ENCODE measurements around the gene TADA1. TPM values are rescaled to one million over a fixed set of nuclear protein-coding genes. Genes with fewer than 3 reads are reported as not detected.

TADA1 gene, protein sequence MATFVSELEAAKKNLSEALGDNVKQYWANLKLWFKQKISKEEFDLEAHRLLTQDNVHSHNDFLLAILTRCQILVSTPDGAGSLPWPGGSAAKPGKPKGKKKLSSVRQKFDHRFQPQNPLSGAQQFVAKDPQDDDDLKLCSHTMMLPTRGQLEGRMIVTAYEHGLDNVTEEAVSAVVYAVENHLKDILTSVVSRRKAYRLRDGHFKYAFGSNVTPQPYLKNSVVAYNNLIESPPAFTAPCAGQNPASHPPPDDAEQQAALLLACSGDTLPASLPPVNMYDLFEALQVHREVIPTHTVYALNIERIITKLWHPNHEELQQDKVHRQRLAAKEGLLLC
- 10 to 100 TPM in 4 of 6 experiments, 1 to 10 TPM in 2; 7.3 to 16.7 (median 11.4) TPM for total RNA-seq
- long read RNA-seq, partial matches to known transcripts = 0 of 3 reads
- long read RNA-seq, other reads (novel, unspliced or antisense) = 0 of 3 reads

DNA sequence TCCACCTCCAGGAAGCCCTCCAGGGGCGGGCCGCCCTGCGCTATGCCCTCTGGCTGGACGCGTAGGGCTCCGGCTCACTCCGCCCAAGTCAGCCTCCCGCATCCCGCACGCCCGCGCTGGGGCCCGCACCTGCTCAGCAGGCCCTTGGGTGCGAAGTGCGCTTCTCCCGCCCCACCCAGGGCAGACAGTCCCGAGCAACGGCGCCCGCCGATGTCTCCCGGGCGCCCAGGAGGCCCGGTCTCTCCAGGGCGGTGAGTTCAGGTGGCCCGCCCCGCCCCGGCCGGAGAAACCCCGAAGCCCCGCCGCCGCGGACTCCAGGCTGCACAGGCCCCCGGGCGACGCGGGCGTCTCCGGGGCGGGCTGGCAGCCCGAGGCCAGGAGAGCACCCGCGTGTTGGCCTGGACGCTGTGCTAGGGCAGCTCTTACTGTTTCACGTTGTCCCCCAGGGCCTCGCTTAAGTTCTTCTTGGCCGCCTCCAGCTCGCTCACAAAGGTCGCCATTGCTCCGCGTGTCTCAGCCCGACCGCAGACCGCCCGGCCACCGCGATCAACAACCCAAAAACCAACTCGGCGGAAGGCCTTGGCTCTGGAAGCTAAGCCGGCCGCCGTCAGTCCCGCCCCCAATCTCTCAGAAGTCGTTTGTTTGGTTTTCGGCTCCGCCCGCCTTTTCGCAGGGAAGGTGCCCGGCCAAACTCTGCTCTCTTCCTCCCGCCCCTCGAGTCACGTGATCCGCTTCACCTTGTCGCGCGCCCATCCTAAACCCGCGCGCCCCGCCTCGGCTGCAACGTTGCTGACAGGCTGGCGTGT is at the start of gene TADA1:
Gene TADA1 (minus strand): TSS at position 531 of the 806 bp plus-strand sequence. CDS start 31 bp downstream, at position 500.
- ATAC-seq (peak; percentile 86 to 93 (median 90)), DNase-seq (peak; percentile 99)
- Histone ChIP-seq H3K27me3 (no peaks in the 10 kb centered on the region), H3K4me1 (peaks cover 0 to 47% (median 10%) of the 10 kb centered on the region in 4 donors), H3K4me3 (peak within 1 kb of the TSS; percentile 84 to 95 (median 84)), H3K27ac (peak within 1 kb of the TSS; percentile 93 to 98 (median 95)), H3K36me3 (no peaks in the 10 kb centered on the region), H3K9me3 (no peaks in the 10 kb centered on the region)
- 0% methylated on average over 15 of the region's 84 CpGs for WGBS (ENCODE audit: insufficient coverage, low coverage, low lambda C conversion rate, missing lambda C conversion rate)
- intact Hi-C loops (cut with DNase I) = no loop called here
- peak; percentile 89 for TF ChIP-seq POLR2A (IDR thresholded peaks at IDR 0.05)
- TF ChIP-seq, protein P1, sequence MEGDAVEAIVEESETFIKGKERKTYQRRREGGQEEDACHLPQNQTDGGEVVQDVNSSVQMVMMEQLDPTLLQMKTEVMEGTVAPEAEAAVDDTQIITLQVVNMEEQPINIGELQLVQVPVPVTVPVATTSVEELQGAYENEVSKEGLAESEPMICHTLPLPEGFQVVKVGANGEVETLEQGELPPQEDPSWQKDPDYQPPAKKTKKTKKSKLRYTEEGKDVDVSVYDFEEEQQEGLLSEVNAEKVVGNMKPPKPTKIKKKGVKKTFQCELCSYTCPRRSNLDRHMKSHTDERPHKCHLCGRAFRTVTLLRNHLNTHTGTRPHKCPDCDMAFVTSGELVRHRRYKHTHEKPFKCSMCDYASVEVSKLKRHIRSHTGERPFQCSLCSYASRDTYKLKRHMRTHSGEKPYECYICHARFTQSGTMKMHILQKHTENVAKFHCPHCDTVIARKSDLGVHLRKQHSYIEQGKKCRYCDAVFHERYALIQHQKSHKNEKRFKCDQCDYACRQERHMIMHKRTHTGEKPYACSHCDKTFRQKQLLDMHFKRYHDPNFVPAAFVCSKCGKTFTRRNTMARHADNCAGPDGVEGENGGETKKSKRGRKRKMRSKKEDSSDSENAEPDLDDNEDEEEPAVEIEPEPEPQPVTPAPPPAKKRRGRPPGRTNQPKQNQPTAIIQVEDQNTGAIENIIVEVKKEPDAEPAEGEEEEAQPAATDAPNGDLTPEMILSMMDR (IDR thresholded peaks at IDR 0.05) = peak in 2 of 4 donors; percentile 34 to 46

DNA sequence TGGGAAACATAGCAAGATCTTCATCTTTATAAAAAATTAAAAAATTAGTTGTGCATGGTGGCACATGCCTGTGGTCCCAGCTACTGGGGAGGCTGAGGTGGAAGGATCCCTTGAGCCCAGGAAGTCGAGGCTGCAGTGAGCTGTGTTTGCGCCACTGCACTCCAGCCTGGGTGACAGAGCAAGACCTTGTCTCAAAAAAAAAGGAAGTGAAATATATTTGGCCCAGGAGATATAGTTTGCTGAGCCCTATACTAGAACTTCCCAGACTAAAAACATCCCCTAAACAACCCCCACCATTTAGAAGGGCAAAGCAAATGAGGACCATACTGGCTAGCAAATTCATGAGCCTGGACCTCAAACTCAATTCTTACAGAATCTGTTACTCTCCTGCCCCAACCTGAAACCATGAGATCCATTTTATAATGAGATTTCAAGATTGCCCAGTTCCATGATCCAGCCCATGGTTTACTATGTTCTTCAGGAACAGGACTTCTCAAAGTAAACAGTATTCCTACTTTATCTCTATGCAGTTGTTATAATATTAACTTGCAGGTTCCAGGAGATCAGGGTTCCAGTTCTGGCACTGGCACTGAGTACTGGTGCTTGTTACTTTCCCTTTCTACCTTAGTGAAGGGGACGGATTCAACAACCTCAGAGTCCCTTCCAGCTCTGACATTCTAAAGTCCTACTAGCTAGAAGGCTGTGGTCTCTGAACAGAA is 48.9 kb upstream of the TADA1 start:
- intact Hi-C loops (cut with DNase I) = no loop called here
- Histone ChIP-seq H3K4me3 (no peak overlapping the region), H3K27ac (no peak overlapping the region), H3K36me3 (no peaks in the 10 kb centered on the region), H3K27me3 (peaks cover 5 to 11% of the 10 kb centered on the region in 2 donors), H3K4me1 (peaks cover 0 to 8% (median 0%) of the 10 kb centered on the region in 4 donors), H3K9me3 (no peaks in the 10 kb centered on the region)
- peak in 2 of 4 donors; percentile 32 to 63 for ATAC-seq
- TF ChIP-seq POLR2A (IDR thresholded peaks at IDR 0.05) = no peak
- TF ChIP-seq, protein P1 (IDR thresholded peaks at IDR 0.05) = no peak
- DNase-seq = no peak
- 60% methylated on average over 3 of the region's 3 CpGs for WGBS (ENCODE audit: insufficient coverage, low coverage, low lambda C conversion rate, missing lambda C conversion rate)

DNA sequence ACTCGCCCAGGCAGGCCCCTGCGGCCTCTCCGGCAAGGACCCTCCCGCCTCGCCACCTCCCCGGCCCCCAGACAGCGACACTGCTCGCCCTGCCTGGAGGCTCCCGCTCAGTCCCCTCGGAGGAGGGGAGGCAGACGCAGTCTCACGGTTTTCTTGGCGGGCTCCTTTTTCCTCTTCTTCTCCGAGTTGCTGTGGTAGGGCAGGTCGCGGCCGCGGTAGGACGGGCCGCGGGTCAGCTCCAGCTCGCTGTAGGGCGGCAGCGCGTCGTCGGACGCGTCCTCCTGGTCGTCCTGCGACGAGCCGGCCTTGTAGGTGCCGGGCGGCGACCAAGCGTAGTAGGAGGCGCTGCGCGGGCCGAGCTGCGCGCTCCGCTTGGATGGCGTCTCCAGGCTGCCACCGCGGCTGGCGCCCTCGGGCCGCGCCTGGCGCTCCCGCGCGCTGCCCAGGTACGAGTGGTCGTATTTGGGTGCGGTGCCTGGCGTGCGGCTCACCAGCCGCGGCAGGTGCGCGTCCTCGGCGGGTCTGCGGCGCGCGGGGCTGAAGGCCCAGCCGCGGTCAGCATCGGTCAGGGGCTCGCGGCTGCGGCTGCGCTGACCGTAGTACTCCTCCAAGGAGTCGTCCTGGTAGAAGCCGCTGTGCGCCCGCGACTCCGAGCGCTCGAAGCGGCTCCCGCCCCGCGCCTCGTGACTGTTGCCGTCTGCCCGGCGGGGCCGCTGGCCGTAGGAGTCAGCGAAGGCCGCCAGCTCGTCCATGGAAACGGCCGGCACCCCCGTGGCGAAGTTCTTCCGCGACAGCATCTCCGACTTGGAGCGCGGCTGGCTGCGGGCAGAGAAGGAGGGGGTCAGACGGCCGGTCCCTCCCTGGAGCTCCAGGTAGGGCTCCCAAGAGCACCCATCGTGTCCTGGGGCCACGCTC is 44.8 kb upstream of the TADA1 start:
- intact Hi-C loops (cut with DNase I) = no loop called here
- TF ChIP-seq, protein P1 (IDR thresholded peaks at IDR 0.05) = no peak
- no peak for TF ChIP-seq POLR2A (IDR thresholded peaks at IDR 0.05)
- peak in 3 of 4 donors; percentile 12 to 62 (median 21) for ATAC-seq
- 11% methylated on average over 23 of the region's 113 CpGs for WGBS (ENCODE audit: insufficient coverage, low coverage, low lambda C conversion rate, missing lambda C conversion rate)
- H3K27ac ChIP-seq = no peak overlapping the region
- DNase-seq = peak in 1 of 3 donors; percentile 21
- peaks cover 0 to 8% (median 0%) of the 10 kb centered on the region in 4 donors for H3K4me1 ChIP-seq
- no peaks in the 10 kb centered on the region for H3K9me3 ChIP-seq
- H3K27me3 ChIP-seq = peaks cover 5 to 13% of the 10 kb centered on the region in 2 donors
- H3K4me3 ChIP-seq = peak overlapping the region in 1 of 3 donors; percentile 37
- no peaks in the 10 kb centered on the region for H3K36me3 ChIP-seq

All from right lobe of liver (tissue), 6 donors.